HUDEP-2 (cell line): Measurements from ENCODE around the gene OR4F6.

Experiments used
- DNase-seq, 76 experiments: peaks; one replicate each; lab custom pipeline; 2025; ENCODE audit not compliant: unreplicated experiment in 76 of 76; lab: John Stamatoyannopoulos, UW

OR4F6 gene

GRCh38 chr15:101803676-101804075, 367 bp downstream of the OR4F6 start:
- no peak for DNase-seq

- no peak for DNase-seq
These were observed 1.1 kb downstream of the OR4F6 start for GRCh38 chr15:101804375-101804774.

- no peak for DNase-seq
These were observed 1.6 kb downstream of the OR4F6 start for GRCh38 chr15:101804941-101805340.

GRCh38 chr15:101805605-101806345, 2.5 kb downstream of the OR4F6 start:
- DNase-seq, result no peak

GRCh38 chr15:101807345-101807945, 4.1 kb downstream of the OR4F6 start:
- DNase-seq, result no peak

GRCh38 chr15:101808201-101808600, 4.9 kb downstream of the OR4F6 start:
- DNase-seq, result no peak

GRCh38 chr15:101810456-101810855, 7.1 kb downstream of the OR4F6 start:
- DNase-seq, result no peak

- peak in 4 of 76 experiments; percentile 2 to 22 (median 6) for DNase-seq
These were observed 7.6 kb downstream of the OR4F6 start for GRCh38 chr15:101810876-101811275.

GRCh38 chr15:101811902-101812301, 8.6 kb downstream of the OR4F6 start, which contains the start of gene OR4F15:
OR4F15 (plus strand) TSS chr15:101812202; CDS start chr15:101818187, 5,985 bp downstream.
- no peak for DNase-seq

- no peak for DNase-seq
These were observed 10.7 kb downstream of the OR4F6 start for GRCh38 chr15:101813803-101814534.

- no peak for DNase-seq
These were observed 17.5 kb downstream of the OR4F6 start for GRCh38 chr15:101820781-101821180.

GRCh38 chr15:101827257-101827656, 23.9 kb downstream of the OR4F6 start:
- no peak for DNase-seq

GRCh38 chr15:101828774-101829173, 25.5 kb downstream of the OR4F6 start:
- no peak for DNase-seq

GRCh38 chr15:101841656-101842055, 38.3 kb downstream of the OR4F6 start:
- no peak for DNase-seq

GRCh38 chr15:101844916-101845315, 41.6 kb downstream of the OR4F6 start:
- DNase-seq, result no peak

- no peak for DNase-seq
These were observed 49.0 kb downstream of the OR4F6 start for GRCh38 chr15:101852356-101852755.
